ENCODE data around the gene GAS2L2. TPM values are rescaled to one million over a fixed set of nuclear protein-coding genes. Genes with fewer than 3 reads are reported as not detected.

GAS2L2 gene
- total RNA-seq, 1 donor from 2014 or later: not detected

DNA sequence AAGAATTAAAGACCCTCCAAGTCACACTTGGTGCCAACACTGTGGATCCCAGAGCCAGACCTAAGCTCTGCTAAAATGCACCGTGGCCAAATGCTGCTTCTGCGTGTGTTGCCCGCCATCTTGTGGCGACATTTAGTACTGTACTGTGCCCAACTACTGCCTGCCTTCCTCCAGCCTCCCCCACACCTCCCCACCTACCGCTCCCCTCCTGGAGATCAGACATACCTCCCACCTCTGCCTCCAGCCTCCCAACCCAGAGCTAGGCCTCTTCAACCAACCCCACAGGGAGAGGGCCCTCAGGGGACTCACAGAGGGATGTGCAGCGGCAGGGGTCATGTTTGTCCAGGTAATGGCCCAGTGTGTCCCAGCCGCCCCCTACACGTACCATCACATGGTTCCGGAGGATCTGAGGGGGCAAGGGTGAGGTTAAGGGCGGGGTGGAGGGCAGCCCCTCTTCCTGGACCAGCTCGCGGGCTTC lies 5.5 kb downstream of the GAS2L2 start:
- DNase-seq (ENCODE audit: low read depth in 2 of 2): peak; percentile 67 to 80

GRCh38 chr17:35745749-35746320 lies 7.2 kb downstream of the GAS2L2 start:
- no peak for DNase-seq (ENCODE audit: low read depth in 2 of 2)

DNA sequence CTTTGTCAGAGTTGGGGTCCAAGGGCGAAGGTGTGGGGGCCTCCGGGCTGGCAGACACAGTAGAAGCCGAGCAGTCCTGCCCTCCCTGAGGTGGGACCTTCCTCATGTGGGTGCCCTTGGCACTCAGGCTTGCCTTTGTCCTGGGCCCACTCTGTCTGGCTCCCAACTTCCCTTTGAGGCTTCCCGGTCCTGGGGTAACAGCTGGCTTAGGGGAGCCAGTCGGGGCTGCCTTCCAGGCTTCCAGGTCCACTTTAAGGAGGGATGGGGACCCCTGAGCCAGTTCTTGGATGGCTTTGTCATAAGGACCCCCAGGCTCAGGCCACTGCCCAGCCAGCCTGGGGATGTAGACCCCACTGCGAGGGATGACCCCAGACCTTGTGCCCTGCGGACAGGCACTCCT lies 7.8 kb downstream of the GAS2L2 start:
- no peak for DNase-seq (ENCODE audit: low read depth in 2 of 2)

DNA sequence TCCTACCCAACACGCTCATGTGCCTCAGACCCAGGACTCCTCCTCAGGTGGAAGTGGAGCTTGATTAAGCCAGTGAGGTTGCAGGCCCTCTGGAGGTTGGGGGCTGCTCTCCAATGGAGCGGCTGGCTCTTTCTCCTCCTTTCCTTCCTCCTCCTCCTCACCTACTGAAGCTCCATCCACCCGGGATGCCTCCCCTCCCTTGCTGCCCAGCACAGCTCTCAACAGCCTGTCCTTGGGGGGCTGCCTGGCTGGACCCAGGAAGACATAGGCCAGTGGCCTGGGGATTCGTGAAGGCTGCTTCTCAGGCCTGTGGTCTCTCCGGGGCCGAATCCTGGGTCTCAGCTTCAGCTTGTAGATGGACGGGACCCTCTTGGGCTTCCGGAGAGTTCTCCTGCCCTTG lies 8.2 kb downstream of the GAS2L2 start:
- DNase-seq (ENCODE audit: low read depth in 2 of 2): no peak

GRCh38 chr17:35743626-35744328 lies 9.3 kb downstream of the GAS2L2 start:
- DNase-seq (ENCODE audit: low read depth in 2 of 2): peak in 1 of 2 donors; percentile 39

- DNase-seq (ENCODE audit: low read depth in 2 of 2): no peak
Measured at GRCh38 chr17:35742896-35743477, 10.1 kb downstream of the GAS2L2 start.

DNA sequence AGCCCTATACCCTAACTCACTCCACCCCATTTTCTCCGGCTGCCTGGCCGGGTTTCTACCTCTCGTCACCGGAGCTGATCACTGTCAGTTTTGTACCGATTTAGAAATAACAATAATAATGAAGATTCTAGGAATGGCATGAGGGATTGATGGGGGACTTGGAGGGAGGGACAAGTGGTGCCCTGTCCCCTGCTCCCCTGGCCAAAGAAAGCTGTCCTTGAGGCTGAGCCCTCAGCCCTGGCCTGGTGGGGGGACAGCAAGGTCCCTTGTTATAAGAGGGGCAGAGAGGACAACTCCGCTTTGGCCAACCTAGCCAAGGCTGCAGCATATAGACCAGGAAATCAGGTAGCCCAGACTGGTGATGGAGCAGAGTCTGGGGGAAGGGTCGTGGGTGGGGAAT lies 10.5 kb downstream of the GAS2L2 start:
- DNase-seq (ENCODE audit: low read depth in 2 of 2): no peak

DNA sequence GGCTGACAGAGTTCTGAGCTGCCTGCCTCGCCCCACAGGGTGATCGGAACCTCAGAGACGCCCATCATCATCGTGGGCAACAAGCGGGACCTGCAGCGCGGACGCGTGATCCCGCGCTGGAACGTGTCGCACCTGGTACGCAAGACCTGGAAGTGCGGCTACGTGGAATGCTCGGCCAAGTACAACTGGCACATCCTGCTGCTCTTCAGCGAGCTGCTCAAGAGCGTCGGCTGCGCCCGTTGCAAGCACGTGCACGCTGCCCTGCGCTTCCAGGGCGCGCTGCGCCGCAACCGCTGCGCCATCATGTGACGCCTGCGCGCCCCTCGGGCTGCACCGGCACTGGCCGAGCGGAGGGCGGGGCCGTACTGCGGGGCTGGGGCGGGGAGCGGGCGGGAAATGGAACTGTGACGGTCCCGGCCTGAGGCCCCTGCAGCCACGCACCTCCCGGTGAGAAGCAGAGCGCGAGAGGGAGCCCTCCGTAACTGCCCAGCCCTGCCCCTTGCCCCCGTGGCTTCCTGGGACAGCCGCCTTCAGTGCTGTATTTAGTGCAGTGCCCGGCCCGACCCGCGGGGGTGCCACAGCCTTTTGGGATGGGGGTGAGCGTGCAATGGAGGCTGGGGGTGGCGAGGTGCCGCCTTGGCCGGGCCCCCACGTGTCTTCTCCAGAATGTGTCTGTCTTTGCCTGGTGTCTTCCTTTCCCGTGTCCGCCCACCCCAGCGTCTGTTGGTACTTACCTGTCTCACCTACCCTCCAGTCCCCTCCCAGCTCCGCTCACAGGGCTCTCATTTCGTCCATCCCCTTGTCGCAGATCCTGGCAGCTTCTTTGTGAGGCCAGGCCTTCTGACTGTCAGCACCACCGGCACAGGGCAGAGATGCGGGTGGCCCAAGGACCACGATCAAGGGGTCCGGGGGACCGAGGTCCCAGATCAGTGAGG lies 11.8 kb downstream of the GAS2L2 start:
- no peak for DNase-seq (ENCODE audit: low read depth in 2 of 2)

DNA sequence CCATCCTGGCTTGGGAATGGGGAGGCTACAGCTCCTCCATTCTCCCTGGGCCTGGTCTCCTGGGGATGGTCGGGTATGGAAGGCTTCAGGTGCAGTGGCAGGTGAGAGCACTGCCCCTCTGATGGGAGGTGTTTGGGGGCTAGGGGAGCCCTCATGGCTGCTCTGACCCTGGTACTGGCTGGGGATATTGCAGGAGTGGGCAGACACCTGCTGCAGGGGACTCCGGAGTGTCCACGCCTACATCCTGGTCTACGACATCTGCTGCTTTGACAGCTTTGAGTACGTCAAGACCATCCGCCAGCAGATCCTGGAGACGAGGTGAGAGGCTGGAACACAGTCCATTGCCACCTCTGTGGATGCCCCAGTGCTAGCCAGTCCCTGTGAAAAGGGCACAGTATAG lies 12.8 kb downstream of the GAS2L2 start:
- no peak for DNase-seq (ENCODE audit: low read depth in 2 of 2)

- DNase-seq (ENCODE audit: low read depth in 2 of 2): no peak
Measured at GRCh38 chr17:35738519-35739133, 14.4 kb downstream of the GAS2L2 start.

DNA sequence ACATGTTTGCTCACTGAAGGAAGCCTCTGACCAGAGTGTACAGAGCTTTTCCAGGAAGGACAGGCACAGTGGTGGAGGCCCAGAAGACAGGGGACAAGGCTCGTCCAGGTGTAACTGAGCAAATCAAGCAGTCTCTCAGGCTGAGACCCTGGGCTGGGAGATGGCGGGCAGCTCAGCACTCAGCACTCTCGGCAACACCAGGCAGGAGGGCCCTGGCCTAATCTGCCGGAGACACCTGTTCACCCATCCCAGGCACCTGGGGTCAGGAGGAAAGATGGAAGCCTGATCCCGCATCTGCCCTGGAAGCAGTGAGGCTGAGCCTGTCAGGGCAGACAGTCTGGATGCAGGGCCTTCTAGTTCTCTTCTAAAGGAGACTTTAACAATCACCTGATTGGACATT lies 16.8 kb downstream of the GAS2L2 start:
- no peak for DNase-seq (ENCODE audit: low read depth in 2 of 2)

- no peak for DNase-seq (ENCODE audit: low read depth in 2 of 2)
Measured at GRCh38 chr17:35735036-35735805, 17.8 kb downstream of the GAS2L2 start.

GRCh38 chr17:35734396-35734795 lies 18.6 kb downstream of the GAS2L2 start:
- DNase-seq (ENCODE audit: low read depth in 2 of 2): no peak

DNA sequence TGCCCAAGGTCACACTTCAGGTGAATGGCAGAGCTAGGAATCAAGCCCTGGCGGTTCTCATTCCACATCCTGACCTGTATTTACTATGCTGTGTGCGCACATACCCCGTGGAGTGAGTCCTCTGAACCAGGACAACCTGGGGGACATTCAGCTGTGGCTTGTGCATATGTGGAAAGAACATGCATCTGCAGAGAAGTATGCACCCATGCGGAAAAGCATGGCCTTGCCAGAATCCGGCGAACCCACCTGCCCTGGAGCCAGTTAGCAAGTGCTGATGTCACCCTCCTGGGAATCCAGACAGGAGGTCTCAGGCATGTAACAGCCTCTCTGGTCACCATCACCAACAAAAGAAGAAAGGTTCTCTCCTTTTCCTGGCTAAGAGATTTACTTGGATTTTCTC lies 19.7 kb downstream of the GAS2L2 start:
- no peak for DNase-seq (ENCODE audit: low read depth in 2 of 2)

DNA sequence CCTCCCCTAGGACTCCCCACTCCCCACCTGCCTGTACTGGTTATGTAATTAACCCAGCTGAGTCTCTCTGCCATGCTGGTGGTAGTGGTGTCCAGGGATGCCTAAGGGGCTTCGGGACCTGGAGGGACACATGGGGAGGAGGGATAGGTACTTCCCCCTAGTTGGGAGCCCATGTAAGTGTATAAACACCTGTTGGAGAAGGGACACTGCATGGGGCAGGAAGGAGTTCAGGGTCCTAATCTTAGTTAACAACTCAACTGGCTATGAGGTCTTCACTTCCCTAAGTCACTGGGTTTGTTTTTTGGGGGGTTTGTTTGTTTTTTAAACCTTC lies 20.3 kb downstream of the GAS2L2 start:
- no peak for DNase-seq (ENCODE audit: low read depth in 2 of 2)

GRCh38 chr17:35731917-35732805 lies 20.9 kb downstream of the GAS2L2 start:
- DNase-seq (ENCODE audit: low read depth in 2 of 2): no peak

GRCh38 chr17:35731239-35731916 lies 21.7 kb downstream of the GAS2L2 start, which contains the start of gene RASL10B:
TSS of gene RASL10B (plus strand) at chr17:35731639. CDS start at chr17:35735185, 3,546 bp downstream.
- peak in 1 of 2 donors; percentile 34 for DNase-seq (ENCODE audit: low read depth in 2 of 2)

- DNase-seq (ENCODE audit: low read depth in 2 of 2): no peak
Measured at GRCh38 chr17:35730400-35731005, 22.5 kb downstream of the GAS2L2 start.

DNA sequence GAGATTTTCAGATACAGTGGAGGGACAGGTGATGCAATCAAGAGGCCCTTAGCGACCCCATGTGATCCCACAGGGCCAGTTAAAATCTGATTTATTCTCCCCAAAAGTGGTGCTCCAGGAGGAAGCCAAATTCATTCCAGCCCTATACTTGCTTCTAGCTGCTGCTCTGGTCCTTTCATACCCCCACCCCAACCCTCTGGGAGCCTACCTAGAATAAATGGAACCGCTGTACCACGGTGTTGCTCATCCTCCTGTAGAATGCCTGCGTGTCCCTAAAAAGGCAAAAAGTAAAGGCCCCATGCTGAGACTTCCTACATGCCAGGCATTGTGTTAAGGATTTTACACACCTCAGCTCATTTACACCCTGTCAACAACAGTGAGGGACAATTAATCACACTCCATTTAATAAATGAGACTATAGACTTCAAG lies 23.6 kb downstream of the GAS2L2 start:
- DNase-seq (ENCODE audit: low read depth in 2 of 2): no peak

Measured in dermis microvascular lymphatic vessel endothelial cell (primary cell).